ENCODE results near the gene TRIM6.

- no peak for TF ChIP-seq CTCF (conservative IDR thresholded peaks at IDR 0.05; ENCODE audit: low read depth, low read length)
- TF ChIP-seq EZH2 (IDR thresholded peaks at IDR 0.05; ENCODE audit: low read length, unreplicated experiment) = no peak
- TF ChIP-seq EZH2phosphoT487 (IDR thresholded peaks at IDR 0.05; ENCODE audit: borderline replicate concordance, low read length) = no peak
Measured at GRCh38 chr11:5631417-5631816, 35.0 kb downstream of the TRIM6 start.

Measured in PC-3 (cell line).